SJSA1 (cell line): Measurements from ENCODE around the gene SKI. TPM values are rescaled to one million over a fixed set of nuclear protein-coding genes. Genes with fewer than 3 reads are reported as not detected.
"Not testable (repeated sequence)": the region's sequence is repeated elsewhere in the genome, so short reads cannot be mapped to it uniquely, and the experiment has no call there.

Source experiments
- DNase-seq, 2 experiments: peaks; one replicate each; pipeline ENCODE4 v3.0.0-alpha.2; 2015 to 2020; ENCODE audit warnings: low spot score in 2 of 2, low read depth in 1 of 2
- H3K27ac ChIP-seq: fragments of 250-450 bp; sonication (Bioruptor Pico); 2 replicates; pipeline ENCODE4 v1.5.1; 2020; ENCODE audit warnings: mild to moderate bottlenecking, moderate library complexity
- H3K27me3 ChIP-seq: fragments of 250-450 bp; sonication (Bioruptor Pico); replicated peaks from 2 replicates; pipeline ENCODE4 v1.5.1; 2020; ENCODE audit warnings: mild to moderate bottlenecking, moderate library complexity
- H3K36me3 ChIP-seq: fragments of 250-450 bp; sonication (Bioruptor Pico); 2 replicates; pipeline ENCODE4 v1.5.1; 2020; ENCODE audit warnings: mild to moderate bottlenecking
- H3K4me1 ChIP-seq: fragments of 250-450 bp; sonication (Bioruptor Pico); replicated peaks from 2 replicates; pipeline ENCODE4 v1.6.1; 2021; ENCODE audit warnings: mild to moderate bottlenecking
- H3K4me3 ChIP-seq: fragments of 250-450 bp; sonication (Bioruptor Pico); 2 replicates; pipeline ENCODE4 v1.5.1; 2020; ENCODE audit warnings: mild to moderate bottlenecking
- H3K9me3 ChIP-seq: fragments of 250-450 bp; sonication (Bioruptor Pico); replicated peaks from 2 replicates; pipeline ENCODE4 v1.5.1; 2020; ENCODE audit warnings: mild to moderate bottlenecking
- total RNA-seq: library from RNA; depleted of rRNA; stranded (reverse); fragments of >200 nt; shearing (Covaris generic); gene quantifications from 2 replicates; pipeline ENCODE4 v1.2.3, GENCODE V29; 2014

Gene SKI
- total RNA-seq, 1 experiment from 2014 or later: 9.6 TPM

GRCh38 chr1:2317230-2318065 lies 89.3 kb downstream of the SKI start:
- Histone ChIP-seq H3K9me3 (no peaks in the 10 kb centered on the region), H3K4me3 (no peak overlapping the region), H3K4me1 (peaks cover 37% of the 10 kb centered on the region), H3K36me3 (0 out of 2 replicates have a peak, but pooled peaks cover 2% of the 10 kb centered on the region), H3K27ac (no peak overlapping the region), H3K27me3 (no peaks in the 10 kb centered on the region)
- DNase-seq: no peak

- no peak overlapping the region for H3K27ac ChIP-seq
These were observed 90.5 kb downstream of the SKI start for GRCh38 chr1:2318314-2319278.

GRCh38 chr1:2319291-2319690 lies 91.2 kb downstream of the SKI start:
- H3K4me1 ChIP-seq: peaks cover 31% of the 10 kb centered on the region
- no peaks in the 10 kb centered on the region for H3K27me3 ChIP-seq
- no peak for DNase-seq
- H3K9me3 ChIP-seq: no peaks in the 10 kb centered on the region; the same call in 1 of the 2 replicates
- 0 out of 2 replicates have a peak, but pooled peaks cover 2% of the 10 kb centered on the region for H3K36me3 ChIP-seq
- H3K4me3 ChIP-seq: no peak overlapping the region
- H3K27ac ChIP-seq: no peak overlapping the region

More at GRCh38 chr1:2318314-2319278, 90.5 kb downstream of the SKI start:
- no peak for DNase-seq
- no peak overlapping the region for H3K4me3 ChIP-seq
- no peaks in the 10 kb centered on the region; the same call in 1 of the 2 replicates for H3K9me3 ChIP-seq
- H3K4me1 ChIP-seq: peaks cover 37% of the 10 kb centered on the region
- 0 out of 2 replicates have a peak, but pooled peaks cover 2% of the 10 kb centered on the region for H3K36me3 ChIP-seq
- no peaks in the 10 kb centered on the region for H3K27me3 ChIP-seq

- H3K9me3 ChIP-seq: no peaks in the 10 kb centered on the region; the same call in 1 of the 2 replicates
- 0 out of 2 replicates have a peak, but pooled peaks cover 2% of the 10 kb centered on the region for H3K36me3 ChIP-seq
- H3K27ac ChIP-seq: no peak overlapping the region
- H3K4me3 ChIP-seq: no peak overlapping the region
- DNase-seq: no peak
- H3K4me1 ChIP-seq: peaks cover 28% of the 10 kb centered on the region
- H3K27me3 ChIP-seq: no peaks in the 10 kb centered on the region
These were observed 91.9 kb downstream of the SKI start for GRCh38 chr1:2320006-2320405.

GRCh38 chr1:2320760-2321667 lies 92.9 kb downstream of the SKI start:
- no peak for DNase-seq
- Histone ChIP-seq H3K4me3 (no peak overlapping the region), H3K9me3 (no peaks in the 10 kb centered on the region; the same call in 1 of the 2 replicates), H3K27me3 (no peaks in the 10 kb centered on the region), H3K36me3 (no peaks in the 10 kb centered on the region), H3K27ac (no peak overlapping the region), H3K4me1 (peaks cover 21% of the 10 kb centered on the region)

- H3K4me1 ChIP-seq: peaks cover 14% of the 10 kb centered on the region
- peak; percentile 81 to 88 for DNase-seq
These were observed 94.0 kb downstream of the SKI start for GRCh38 chr1:2322065-2322571.

GRCh38 chr1:2322581-2323211 lies 94.6 kb downstream of the SKI start:
- no peak overlapping the region for H3K4me3 ChIP-seq
- H3K9me3 ChIP-seq: no peaks in the 10 kb centered on the region; the same call in 1 of the 2 replicates

More at GRCh38 chr1:2322065-2322571, 94.0 kb downstream of the SKI start:
- Histone ChIP-seq H3K9me3 (no peaks in the 10 kb centered on the region; the same call in 1 of the 2 replicates), H3K4me3 (no peak overlapping the region; the same call in 1 of the 2 replicates), H3K27me3 (no peaks in the 10 kb centered on the region), H3K27ac (peak overlapping the region; percentile 46), H3K36me3 (no peaks in the 10 kb centered on the region)

GRCh38 chr1:2323451-2323974 lies 95.4 kb downstream of the SKI start:
- Histone ChIP-seq H3K4me3 (no peak overlapping the region), H3K9me3 (no peaks in the 10 kb centered on the region; the same call in 1 of the 2 replicates), H3K36me3 (no peaks in the 10 kb centered on the region), H3K4me1 (peaks cover 14% of the 10 kb centered on the region), H3K27me3 (no peaks in the 10 kb centered on the region), H3K27ac (no peak overlapping the region)
- no peak for DNase-seq

More at GRCh38 chr1:2322581-2323211, 94.6 kb downstream of the SKI start:
- Histone ChIP-seq H3K27ac (peak overlapping the region; percentile 46), H3K27me3 (no peaks in the 10 kb centered on the region), H3K36me3 (no peaks in the 10 kb centered on the region), H3K4me1 (peaks cover 14% of the 10 kb centered on the region)
- DNase-seq: no peak

- no peaks in the 10 kb centered on the region for H3K36me3 ChIP-seq
These were observed 96.6 kb downstream of the SKI start for GRCh38 chr1:2324553-2325366.

GRCh38 chr1:2326524-2326923 lies 98.4 kb downstream of the SKI start:
- Histone ChIP-seq H3K9me3 (no peaks in the 10 kb centered on the region; the same call in 1 of the 2 replicates), H3K4me3 (no peak overlapping the region), H3K27ac (no peak overlapping the region), H3K4me1 (peaks cover 32% of the 10 kb centered on the region), H3K36me3 (no peaks in the 10 kb centered on the region), H3K27me3 (no peaks in the 10 kb centered on the region)
- DNase-seq: no peak

More at GRCh38 chr1:2324553-2325366, 96.6 kb downstream of the SKI start:
- H3K4me3 ChIP-seq: no peak overlapping the region
- no peak overlapping the region for H3K27ac ChIP-seq
- peaks cover 16% of the 10 kb centered on the region for H3K4me1 ChIP-seq
- no peaks in the 10 kb centered on the region for H3K27me3 ChIP-seq
- DNase-seq: no peak
- H3K9me3 ChIP-seq: no peaks in the 10 kb centered on the region; the same call in 1 of the 2 replicates

GRCh38 chr1:2327162-2327561 lies 99.0 kb downstream of the SKI start:
- DNase-seq, H3K4me3 ChIP-seq, H3K9me3 ChIP-seq, H3K27me3 ChIP-seq, H3K27ac ChIP-seq, H3K36me3 ChIP-seq: not testable (repeated sequence)
- peaks cover 25% of the 10 kb centered on the region for H3K4me1 ChIP-seq
